ENCODE data around the gene CCDC188. TPM values are rescaled to one million over a fixed set of nuclear protein-coding genes. Genes with fewer than 3 reads are reported as not detected.

CCDC188 gene
- total RNA-seq, 2 donors from 2014 or later: not detected

DNA sequence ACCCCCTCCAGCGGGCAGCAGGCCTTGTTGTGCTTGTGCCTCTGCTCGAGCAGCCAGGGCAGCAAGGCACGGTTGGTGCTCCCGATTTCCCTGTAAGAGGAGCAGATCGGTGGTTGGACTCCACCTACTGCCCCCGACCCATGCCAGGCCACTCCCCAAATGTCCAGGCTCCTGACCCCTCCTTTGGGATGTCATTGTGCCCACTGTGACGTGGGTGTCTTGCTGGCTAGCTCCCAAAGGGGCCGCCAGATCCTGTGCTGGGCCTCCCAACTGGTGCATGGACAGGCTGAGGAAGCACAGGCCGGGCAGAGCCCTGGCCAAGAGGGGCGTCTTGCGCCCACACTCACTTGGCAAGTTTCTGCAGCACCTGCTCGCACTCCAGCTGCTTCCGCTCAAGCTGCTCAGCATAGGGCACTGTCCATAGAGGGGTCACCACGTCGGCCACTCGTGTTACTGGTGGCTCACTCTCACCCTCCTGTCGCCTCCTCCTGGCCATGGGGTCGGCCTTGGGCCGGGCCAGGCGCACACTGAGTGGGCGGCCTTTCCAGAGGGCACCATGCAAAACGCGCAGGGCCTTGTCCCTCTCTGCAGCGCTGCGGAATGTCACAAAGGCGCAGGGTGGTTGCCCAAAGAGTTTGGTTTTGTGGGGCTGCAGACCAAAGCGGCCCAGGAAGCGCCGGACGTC is 35.0 kb downstream of the CCDC188 start, which contains the start of gene RANBP1:
TSS of gene RANBP1 (plus strand) at position 414 of the 685 bp plus-strand sequence. CDS start at position 495, 81 bp downstream.
- TF ChIP-seq, protein P1, sequence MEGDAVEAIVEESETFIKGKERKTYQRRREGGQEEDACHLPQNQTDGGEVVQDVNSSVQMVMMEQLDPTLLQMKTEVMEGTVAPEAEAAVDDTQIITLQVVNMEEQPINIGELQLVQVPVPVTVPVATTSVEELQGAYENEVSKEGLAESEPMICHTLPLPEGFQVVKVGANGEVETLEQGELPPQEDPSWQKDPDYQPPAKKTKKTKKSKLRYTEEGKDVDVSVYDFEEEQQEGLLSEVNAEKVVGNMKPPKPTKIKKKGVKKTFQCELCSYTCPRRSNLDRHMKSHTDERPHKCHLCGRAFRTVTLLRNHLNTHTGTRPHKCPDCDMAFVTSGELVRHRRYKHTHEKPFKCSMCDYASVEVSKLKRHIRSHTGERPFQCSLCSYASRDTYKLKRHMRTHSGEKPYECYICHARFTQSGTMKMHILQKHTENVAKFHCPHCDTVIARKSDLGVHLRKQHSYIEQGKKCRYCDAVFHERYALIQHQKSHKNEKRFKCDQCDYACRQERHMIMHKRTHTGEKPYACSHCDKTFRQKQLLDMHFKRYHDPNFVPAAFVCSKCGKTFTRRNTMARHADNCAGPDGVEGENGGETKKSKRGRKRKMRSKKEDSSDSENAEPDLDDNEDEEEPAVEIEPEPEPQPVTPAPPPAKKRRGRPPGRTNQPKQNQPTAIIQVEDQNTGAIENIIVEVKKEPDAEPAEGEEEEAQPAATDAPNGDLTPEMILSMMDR (conservative IDR thresholded peaks at IDR 0.05): no peak
- H3K27me3 ChIP-seq (ENCODE audit: control insufficient read depth, insufficient read depth, low read length, poor library complexity, severe bottlenecking): no peaks in the 10 kb centered on the region
- DNase-seq: no peak
- peak within 1 kb of the TSS; percentile 88 for H3K4me3 ChIP-seq (ENCODE audit: low read length)
- peak within 1 kb of the TSS; percentile 89 for H3K4me3 Mint-ChIP-seq
- WGBS, 2 experiments (ENCODE audit: insufficient coverage in 1 of 2, insufficient read length in 1 of 2): 90 to 91% methylated on average over 30 of the region's 30 CpGs
- H3K9me3 ChIP-seq (ENCODE audit: control insufficient read depth, low read length): no peaks in the 10 kb centered on the region
- peak within 1 kb of the TSS; percentile 88 for H3K27ac ChIP-seq (ENCODE audit: low read depth, low read length)
- H3K4me1 Mint-ChIP-seq: peaks cover 5% of the 10 kb centered on the region
- peak within 1 kb of the TSS; percentile 86 for H3K9ac ChIP-seq (ENCODE audit: extremely low read depth, low read length, poor library complexity, severe bottlenecking)
- peak within 1 kb of the TSS; percentile 94 for H3K27ac Mint-ChIP-seq
- H3K27me3 Mint-ChIP-seq (ENCODE audit: insufficient read depth): no peaks in the 10 kb centered on the region
- peaks cover 38% of the 10 kb centered on the region for H3K36me3 Mint-ChIP-seq (ENCODE audit: low read depth)
- no peaks in the 10 kb centered on the region for H3K9me3 Mint-ChIP-seq
- peaks cover 47% of the 10 kb centered on the region for H3K36me3 ChIP-seq (ENCODE audit: control insufficient read depth, insufficient read depth, low read length)
- peaks cover 7% of the 10 kb centered on the region for H3K4me1 ChIP-seq (ENCODE audit: control insufficient read depth, insufficient read depth, low read length)

DNA sequence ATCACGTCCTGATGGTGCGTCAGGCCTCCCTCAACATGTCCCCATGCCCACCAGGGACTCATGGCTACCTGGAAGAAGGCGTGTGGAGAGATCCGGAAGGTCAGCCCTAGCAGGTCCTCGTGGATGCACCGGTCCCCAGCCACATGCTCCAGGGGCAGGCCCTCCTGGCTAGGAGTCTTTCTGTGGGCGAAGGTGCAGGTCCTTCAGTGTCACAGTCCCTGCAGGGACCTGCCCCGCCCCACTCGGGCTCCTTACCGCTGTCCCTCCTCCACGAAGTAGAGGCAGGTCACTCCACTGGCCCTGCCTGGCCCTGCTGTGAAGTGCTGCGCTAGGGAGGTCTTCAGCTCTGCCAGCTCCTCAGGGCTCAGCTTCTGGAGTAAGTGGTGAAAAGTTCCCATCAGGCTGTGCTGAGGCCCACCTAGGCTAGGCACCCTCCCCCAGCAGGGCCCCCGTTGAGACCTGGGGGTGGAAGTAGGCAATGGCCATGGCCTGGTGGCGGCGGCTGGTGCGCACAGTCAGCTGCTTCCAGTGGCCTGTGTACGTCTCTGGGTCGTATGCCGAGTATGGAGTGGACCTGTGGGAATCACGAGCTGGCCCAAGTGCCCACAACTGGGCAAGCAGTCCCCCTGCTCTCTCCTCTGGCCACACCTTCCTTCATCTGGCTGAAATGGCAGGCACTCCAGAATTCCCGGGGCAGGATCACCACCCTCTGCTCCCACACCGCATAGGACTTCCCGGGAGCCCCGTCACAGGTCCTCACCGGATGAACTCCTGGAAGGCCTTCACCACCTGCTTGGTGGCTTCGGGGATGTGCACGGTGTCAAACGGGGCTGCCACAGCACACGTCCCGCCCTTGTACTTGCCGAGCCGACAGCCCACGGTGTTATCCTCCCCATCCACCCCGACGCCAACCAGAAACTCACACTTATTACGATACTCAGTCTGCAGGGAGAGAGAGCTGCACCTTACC is 36.1 kb downstream of the CCDC188 start:
- H3K36me3 ChIP-seq (ENCODE audit: control insufficient read depth, insufficient read depth, low read length): peaks cover 47% of the 10 kb centered on the region
- Mint-ChIP-seq H3K27me3 (ENCODE audit: insufficient read depth) (no peaks in the 10 kb centered on the region), H3K36me3 (ENCODE audit: low read depth) (peaks cover 35% of the 10 kb centered on the region), H3K4me3 (peak overlapping the region; percentile 89), H3K9me3 (no peaks in the 10 kb centered on the region), H3K27ac (peak overlapping the region; percentile 72), H3K4me1 (peaks cover 5% of the 10 kb centered on the region)
- no peaks in the 10 kb centered on the region for H3K27me3 ChIP-seq (ENCODE audit: control insufficient read depth, insufficient read depth, low read length, poor library complexity, severe bottlenecking)
- H3K4me3 ChIP-seq (ENCODE audit: low read length): no peak overlapping the region
- no peak overlapping the region for H3K27ac ChIP-seq (ENCODE audit: low read depth, low read length)
- no peak overlapping the region for H3K9ac ChIP-seq (ENCODE audit: extremely low read depth, low read length, poor library complexity, severe bottlenecking)
- 93 to 94% methylated on average over 24 to 36 of the region's 36 CpGs for WGBS, 2 experiments (ENCODE audit: insufficient coverage in 1 of 2, insufficient read length in 1 of 2)
- peaks cover 7% of the 10 kb centered on the region for H3K4me1 ChIP-seq (ENCODE audit: control insufficient read depth, insufficient read depth, low read length)
- TF ChIP-seq, protein P1 (conservative IDR thresholded peaks at IDR 0.05): no peak
- H3K9me3 ChIP-seq (ENCODE audit: control insufficient read depth, low read length): no peaks in the 10 kb centered on the region
- DNase-seq: no peak

DNA sequence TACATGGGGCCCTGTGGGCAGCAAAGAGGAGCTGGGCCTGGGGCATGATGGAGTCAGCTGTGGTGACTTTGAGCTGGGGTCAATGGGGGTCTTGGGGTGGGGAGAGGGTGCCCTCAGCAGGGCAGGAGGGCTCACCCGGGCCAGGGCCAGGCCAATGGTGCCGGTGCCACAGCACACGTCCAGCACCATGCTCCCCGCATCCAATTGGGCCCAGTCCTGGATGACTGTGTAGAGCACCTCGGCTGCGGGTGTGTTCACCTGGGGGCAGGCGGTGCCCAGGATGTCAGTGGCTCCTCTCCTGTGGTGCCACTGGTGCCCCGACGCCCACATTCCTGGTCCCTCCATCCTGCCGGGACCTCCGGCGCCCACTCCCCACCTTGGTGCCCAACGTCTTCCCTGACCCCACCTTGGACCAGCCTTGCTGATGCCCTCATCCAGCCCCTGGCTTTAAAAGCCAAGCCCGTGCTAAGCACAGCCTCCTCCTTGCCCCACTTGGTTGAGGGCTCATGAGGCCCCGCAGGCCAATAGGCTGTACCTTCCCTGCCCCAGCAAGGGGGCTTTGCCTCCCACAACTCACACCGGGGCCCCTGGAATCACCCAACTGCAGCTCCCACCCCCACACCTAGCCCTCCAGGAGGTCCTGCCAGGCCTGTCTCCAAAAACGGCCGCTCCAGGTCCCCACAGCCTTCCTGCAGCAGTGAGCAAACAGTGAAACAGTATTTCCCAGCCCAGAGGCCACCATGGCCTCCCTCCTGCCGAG is 37.1 kb downstream of the CCDC188 start:
- peaks cover 27% of the 10 kb centered on the region for H3K36me3 Mint-ChIP-seq (ENCODE audit: low read depth)

More for the DNA sequence above, 37.1 kb downstream of the CCDC188 start:
- Histone ChIP-seq H3K9me3 (ENCODE audit: control insufficient read depth, low read length) (no peaks in the 10 kb centered on the region), H3K36me3 (ENCODE audit: control insufficient read depth, insufficient read depth, low read length) (peaks cover 46% of the 10 kb centered on the region), H3K4me3 (ENCODE audit: low read length) (no peak overlapping the region), H3K27ac (ENCODE audit: low read depth, low read length) (no peak overlapping the region), H3K9ac (ENCODE audit: extremely low read depth, low read length, poor library complexity, severe bottlenecking) (no peak overlapping the region), H3K27me3 (ENCODE audit: control insufficient read depth, insufficient read depth, low read length, poor library complexity, severe bottlenecking) (no peaks in the 10 kb centered on the region), H3K4me1 (ENCODE audit: control insufficient read depth, insufficient read depth, low read length) (peaks cover 1% of the 10 kb centered on the region)
- WGBS, 2 experiments (ENCODE audit: insufficient coverage in 1 of 2, insufficient read length in 1 of 2): 90 to 95% methylated on average over 10 to 19 of the region's 19 CpGs
- H3K9me3 Mint-ChIP-seq: no peaks in the 10 kb centered on the region
- TF ChIP-seq, protein P1 (conservative IDR thresholded peaks at IDR 0.05): no peak
- DNase-seq: no peak
- peak overlapping the region; percentile 72 for H3K27ac Mint-ChIP-seq
- no peak overlapping the region for H3K4me3 Mint-ChIP-seq
- H3K27me3 Mint-ChIP-seq (ENCODE audit: insufficient read depth): no peaks in the 10 kb centered on the region
- peaks cover 3% of the 10 kb centered on the region for H3K4me1 Mint-ChIP-seq
